GM19025 (cell line): ENCODE results near the gene TBX15.
A peak's percentile ranks its signal among the peaks of the same experiment; 100 is the strongest.

ENCODE experiments used
- ATAC-seq: cut with Tn5 transposase; IDR thresholded peaks from one replicate; pipeline ENCODE4 v1.9.1; 2021; ENCODE audit warnings: mild to moderate bottlenecking, low read depth, moderate library complexity; ENCODE audit not compliant: unreplicated experiment

The TBX15 gene

DNA sequence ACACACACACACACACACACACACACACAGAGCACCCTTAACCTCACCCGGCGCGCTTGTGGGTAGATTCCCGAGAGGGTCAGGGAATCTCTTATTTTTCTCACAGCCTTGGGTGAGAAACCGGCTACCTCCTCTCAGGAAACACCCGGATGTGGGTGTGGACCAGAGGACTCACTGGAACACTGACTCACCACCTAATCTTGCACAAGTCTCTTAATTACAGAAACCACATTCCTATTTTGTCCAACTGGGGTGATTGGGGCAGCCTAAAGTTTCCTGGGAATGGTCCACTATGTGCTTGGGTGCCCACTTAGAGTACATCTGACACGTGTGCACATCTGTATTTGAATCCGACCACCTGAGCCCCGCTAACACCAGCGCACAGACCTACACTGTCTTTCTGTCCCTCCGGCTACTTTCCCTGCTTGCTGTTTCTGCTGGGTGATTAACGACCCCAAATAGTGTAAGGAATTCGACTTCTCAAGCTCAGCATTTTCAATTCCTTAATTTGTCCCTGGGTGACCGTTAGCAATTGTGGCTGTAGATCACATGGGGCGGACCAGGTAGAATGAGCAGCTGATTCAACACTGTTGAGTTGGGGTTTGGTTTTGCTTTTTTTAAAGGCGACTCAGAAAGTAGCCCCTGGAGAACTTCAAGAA lies 14.0 kb upstream of the TBX15 start:
- no peak for ATAC-seq

DNA sequence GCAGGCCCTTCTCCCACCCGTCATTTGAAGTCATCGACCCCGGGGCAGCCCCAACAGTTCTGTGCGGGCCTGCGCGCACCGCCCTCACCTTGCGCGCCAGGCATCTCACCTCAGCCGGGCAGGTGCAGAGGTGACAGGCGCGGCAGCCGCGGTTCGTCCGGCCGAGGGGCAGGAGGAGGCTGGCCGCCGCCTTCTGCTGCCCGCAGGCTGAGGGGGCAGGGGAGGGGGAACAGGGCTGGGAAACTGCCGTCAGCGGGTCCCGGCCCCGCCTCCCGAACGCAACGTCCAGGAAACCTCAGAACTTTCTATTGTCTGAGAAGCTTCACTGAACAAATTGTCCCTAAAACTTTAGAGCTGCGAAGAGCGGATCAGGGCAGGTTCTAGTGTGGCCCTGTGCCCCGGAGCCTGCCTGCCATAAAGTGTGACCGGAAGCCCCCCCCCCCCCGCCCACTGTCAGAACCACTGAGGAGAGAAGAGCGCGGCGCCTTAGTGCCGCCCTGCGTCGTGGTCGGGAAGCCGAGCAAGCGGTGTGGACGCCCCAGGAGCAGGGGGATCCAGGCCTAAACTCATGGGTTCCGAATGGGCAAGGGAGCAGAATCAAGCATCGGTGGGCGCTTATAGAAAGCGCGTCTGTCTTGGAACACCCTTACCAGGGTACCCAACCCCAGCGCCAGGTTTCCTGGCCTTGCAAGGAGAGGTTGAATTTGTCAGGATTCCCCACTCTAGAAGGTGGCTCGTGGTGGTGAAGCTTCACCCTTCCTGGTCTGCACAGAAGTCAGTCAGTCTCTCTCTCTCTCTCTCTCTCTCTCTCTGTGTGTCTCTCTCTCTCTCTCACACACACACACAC lies 13.3 kb upstream of the TBX15 start:
- no peak for ATAC-seq

DNA sequence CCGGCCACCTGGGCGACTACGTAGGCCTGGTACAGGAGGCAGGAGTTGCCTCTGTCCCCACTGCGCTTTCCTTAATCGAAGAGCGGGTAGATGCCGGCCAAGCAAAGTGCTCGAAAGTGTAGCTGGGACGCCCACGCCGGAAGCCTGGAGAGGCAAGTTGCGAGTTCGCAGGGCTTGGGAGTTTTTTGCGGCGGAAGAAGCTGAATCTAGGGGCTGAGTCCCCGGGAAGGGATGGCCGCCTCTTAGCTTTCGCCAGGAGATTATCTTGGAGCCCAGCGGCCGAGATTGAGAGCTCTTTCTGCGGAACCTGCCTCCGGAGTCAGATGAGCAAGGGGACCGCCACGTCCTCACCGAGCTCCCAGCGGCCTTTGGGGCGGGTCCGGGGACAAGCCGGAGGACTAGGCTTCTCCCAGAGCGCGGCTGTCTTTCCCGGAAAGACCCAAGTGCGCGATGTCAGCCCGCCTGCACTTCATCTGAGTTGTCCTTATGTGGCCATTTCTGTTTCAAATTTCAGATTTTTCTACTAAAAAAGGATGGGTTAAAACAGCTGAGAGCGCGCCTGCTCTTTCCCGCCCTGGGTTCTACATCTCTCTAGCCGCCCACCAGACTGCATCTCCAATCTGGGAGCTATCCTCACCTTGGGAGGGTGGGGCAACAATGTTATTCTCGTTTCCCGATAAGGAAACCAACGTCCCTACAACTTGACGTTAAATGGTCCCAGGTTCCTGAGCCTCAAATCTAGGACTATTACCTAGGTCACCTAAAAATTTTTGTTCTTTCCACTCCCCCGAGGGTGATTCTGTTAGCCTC lies 12.4 kb upstream of the TBX15 start:
- ATAC-seq = no peak

DNA sequence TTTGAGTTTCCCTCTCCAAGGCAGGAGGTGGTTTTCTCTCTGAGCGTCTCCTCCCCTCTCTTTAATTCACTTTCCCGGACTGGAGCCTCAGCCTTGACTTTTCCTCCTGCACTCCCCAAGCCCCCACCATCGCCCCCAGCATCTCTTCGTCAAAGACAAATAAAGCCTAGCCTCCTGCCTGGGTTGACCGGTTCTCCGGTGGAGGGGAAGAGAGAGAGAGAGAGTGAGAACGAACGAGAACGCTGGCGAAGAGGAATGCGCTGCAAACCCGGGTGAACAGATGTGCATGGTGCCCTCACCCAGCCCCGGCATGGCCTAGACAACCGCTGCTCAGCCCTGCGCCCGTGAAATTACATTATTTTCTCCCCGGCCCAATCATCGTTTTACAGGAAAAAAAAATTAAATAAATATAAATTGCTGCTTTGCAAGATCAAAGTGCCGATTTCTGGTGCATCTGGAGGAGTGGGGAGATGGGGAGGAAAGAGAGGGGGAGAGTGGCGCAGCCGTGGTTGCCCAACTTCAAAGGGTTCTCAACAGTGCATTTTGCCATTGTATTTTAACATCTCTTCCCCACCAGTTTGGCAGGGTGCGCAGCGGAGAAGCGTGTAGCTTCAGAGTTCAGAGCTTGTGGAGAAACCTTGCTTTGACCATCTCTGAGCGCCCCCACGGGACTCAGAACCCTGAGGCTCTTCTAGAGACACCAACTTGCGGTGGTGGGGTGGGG lies 11.4 kb upstream of the TBX15 start:
- no peak for ATAC-seq

DNA sequence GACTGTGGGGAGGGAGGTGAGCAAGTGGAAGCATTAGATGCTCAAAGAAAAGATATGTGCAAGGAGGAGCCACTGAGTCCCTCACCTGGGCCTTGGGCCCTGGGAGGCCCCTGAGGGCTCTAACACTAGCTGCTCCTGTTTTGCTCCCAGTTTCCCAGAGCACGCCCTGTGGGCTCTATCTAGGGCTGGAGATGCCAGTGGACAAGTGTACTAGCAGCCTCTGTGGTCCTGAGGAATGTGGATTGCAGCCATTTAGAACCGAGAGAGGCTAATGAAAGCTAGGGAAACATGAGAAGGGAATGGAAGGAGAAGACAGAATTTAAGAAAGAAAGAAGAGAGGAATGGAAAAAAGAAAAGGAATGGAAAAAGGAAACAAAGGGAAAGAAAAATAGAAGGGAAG lies 10.0 kb upstream of the TBX15 start:
- no peak for ATAC-seq

DNA sequence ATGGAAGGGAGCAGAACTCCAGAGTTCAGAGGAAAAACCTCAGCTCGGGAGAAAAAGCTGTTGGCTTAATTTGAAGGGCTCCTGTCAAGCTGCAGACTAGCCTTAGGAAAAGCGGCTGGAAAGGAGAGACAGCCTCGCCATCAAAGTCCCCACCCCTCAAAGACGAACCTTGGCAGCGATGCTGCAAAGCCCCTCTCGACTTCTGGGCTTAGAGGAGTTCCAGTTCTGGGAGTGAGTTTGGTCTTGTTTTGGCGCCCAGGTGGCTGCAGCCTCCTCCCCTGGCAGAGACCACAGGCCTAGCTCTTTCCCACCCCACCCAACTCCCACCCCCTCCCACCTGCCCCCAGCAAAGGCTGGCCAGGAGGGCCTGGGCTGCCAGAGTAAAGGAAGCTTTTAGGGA lies 9.1 kb upstream of the TBX15 start:
- no peak for ATAC-seq

DNA sequence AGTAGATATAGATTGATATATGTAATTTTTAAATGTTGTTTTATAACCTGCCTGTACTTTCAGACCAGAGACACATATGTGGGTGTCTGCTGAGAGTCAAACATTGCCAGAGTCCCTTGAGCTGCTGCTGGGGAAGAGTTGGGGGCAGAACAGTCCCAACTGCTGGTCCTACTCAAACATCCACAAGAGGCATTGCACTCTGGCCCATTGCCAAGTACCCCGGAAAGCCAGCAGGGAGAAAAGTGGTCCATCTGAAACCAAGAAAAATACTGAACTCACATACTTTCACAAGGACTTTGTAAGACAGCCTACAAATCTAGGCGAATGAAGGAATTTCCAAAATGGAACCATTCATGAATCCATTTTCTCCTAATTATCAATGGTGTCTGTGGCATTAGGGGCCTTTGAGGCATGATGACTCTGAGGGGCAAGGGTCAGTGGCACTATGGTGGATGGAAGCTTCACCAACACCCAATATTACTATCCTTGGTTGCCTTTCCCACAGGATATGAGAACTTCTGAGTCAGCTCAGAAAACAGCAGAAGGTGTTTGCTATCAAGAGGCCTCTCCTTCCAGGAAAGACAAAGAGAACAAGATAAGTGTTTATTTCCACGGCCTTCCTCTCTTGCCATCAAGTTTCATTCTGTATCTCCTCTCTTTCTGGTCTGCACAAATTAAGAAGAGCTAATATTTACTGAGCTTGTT lies 7.3 kb upstream of the TBX15 start:
- ATAC-seq = no peak

DNA sequence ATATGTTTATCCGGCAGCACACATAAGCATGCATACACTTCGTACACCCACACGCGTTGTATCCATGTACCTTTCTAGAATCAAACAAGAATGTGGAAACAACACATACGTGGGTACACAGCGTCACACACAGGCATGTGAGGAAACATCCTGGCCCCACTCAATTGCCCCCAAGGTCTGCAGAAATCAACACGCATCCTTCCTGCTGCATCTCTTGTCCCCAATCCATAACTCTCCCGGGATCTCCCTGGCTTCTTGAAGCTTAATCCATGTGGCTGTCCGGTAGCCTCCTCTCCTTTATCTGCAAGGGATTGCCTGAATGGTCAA lies 5.5 kb upstream of the TBX15 start:
- ATAC-seq = no peak

DNA sequence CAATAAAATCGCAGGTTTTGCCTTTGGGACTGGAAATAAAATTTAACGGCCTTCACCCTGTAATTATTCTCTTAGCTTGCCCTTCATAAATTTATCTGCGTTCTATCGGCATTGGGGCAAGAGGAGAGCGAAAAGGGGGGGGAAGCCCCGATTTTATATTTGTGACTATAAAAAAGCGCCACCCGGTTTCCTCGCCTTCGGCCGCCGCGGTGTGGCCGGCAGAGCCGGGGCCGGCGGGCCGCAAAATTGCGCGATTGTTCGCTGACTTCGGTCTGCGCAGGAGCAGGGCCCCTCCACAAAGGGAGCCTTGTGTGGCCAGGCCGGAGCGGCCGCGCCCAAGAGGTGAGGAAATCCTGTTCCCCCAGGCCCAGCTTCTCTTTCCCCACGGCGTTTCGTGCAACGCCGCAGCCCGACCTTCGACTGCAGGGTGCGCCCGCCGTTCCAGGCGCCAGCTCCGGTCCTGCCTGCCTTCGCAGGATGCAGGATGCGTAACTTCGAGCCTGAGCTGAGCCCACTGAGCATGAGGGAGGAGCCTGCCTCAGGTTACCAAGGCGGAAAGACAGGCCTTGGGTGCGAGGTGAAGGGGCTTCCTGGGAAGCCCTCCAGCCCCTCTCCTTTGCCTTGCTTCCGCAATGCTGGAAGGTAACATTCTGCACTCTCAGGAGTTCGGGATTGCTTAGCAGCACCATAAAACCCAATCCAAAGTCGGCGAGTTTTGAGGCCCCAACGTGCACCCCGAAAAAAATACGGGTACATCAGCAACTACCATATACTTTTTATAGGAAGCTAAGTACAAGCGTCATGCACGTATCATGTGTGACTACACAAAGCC lies 4.9 kb upstream of the TBX15 start:
- no peak for ATAC-seq

DNA sequence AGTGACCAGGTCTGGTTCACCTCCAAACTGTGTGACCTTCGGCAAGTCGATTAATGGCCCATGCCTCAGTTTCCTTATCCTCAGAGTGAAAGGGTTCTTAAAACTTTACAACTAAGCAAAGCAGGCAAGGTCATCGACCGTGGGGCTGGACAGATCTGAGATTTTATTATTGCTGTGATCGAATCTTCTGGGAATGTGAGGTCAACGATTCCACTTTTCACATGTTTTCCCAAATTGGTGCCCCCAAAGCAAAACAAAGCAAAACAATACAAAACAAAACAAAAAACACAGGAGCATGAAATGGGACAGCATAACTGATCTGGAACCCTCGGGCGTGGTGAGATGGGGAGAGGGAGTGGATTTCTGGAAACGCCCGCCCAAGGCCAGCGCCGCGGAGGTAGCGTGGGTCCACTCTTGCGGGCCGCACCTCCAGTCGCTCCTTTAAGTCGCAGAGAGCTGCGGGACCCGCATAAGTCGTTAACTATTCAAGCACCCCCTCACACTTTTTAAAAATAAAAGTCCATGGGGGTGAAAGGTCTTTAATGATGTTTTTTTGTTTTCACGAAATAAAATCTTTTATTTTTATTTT lies 4.2 kb upstream of the TBX15 start:
- ATAC-seq = no peak

DNA sequence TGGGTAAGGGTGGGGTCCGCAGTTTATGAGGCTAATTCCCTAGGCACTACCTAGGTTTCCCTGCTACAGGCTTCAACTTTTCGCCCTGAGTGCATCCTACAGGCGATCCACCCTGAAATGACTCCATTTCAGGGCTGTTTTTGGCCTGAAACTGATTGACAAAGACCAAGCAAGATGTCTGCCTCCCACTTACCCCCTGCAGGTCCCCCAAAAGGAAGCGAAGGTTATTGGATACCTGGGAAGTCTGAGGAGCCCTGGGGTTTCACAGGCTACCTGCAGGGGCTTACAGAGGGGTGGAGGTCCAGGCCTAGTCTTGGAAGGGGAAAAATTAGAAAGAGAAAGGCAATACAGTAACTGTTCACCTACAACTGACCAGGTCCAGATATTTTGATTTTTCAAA lies 3.3 kb upstream of the TBX15 start:
- no peak for ATAC-seq

DNA sequence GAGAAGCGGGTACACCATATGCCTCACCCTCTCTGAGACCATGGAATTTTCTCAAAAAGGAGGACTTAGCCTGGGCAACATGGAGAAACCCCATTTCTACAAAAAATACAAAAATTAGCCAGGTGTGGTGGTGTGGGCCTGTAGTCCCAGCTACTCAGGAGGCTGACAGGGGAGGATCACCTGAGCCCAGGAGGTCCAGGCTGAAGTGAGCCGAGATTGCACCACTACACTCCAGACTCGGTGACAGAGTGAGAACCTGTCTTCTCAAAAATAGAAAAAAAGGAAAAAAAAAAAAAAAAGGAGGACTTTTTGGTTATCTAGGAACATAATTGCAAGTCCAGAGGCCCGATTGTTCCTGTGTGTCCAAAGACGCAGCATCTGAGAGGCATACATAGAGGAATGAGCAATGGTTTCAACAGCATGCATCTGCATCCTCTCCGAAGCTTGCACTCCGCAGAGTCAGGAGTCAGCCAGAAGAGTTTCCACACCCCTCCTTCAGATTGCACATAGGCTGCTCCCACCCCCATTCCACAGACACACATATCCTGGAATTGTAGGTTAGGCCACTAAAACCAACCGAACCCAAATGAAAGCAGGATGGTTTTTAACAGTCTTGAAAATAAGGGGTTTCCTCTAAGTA lies 2.5 kb upstream of the TBX15 start:
- no peak for ATAC-seq

DNA sequence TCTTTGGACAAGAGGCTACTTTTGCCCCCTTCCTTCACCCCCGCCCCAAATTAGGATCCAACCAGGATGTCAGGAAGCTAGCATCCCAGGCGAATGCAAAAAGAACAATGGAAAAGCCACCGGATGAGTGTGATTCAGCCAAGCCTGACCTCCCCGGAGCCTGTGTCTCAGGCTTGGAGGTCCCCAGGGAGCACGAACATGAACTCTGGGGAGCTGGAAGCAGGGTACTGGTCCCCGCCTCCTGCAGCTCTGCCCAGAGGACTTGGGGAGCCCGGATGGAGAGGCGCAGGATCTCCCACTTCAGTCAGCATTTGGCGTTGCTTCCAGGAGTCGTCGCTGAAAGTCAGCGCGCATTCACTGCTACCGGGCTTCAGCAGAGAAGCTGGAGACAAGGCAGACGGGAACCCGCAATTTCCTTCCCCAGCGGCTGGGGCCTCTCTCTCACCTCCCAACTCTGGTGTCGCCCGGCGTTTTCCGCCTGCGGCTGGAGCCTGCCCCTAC lies 1.8 kb upstream of the TBX15 start:
- ATAC-seq = no peak

DNA sequence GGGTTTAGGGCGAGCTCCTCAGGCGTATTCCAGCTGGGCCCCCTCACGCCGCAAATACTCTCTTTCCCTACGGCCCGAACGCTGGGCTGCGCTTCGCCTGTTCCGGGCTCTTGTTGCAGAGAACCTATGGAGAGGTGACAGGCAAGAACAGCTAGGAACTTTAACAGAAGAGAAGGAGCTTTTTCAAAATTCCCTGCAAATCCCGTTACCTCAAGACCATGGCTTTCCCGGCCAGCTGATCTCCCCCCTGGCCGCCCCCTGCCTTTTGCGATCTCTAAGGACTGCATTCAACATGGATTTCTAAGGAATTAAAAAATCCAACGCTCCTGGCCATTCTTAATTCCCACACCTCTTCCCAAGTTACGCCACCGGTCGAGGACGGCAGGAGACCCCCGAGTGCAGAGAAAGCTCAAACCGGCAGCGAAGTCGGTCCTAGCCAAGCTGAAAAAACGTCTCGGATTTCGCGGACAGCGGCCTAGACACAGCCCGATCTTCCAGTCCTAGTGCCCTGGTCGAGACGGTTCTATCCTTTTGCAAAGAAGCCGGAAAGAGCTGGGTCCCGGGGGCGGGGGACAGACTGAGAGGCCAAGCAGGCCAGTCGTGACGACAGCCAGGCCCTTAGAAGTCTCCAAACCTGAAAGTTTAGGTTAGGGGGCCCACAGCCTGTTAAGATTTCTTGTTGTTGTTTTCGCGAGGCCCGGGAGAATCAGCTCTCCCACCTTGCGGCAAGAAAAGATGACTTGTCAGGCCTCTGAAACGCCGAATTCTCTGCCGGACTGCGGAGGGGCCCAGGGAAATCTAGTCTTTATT lies 1.1 kb upstream of the TBX15 start:
- ATAC-seq = no peak

DNA sequence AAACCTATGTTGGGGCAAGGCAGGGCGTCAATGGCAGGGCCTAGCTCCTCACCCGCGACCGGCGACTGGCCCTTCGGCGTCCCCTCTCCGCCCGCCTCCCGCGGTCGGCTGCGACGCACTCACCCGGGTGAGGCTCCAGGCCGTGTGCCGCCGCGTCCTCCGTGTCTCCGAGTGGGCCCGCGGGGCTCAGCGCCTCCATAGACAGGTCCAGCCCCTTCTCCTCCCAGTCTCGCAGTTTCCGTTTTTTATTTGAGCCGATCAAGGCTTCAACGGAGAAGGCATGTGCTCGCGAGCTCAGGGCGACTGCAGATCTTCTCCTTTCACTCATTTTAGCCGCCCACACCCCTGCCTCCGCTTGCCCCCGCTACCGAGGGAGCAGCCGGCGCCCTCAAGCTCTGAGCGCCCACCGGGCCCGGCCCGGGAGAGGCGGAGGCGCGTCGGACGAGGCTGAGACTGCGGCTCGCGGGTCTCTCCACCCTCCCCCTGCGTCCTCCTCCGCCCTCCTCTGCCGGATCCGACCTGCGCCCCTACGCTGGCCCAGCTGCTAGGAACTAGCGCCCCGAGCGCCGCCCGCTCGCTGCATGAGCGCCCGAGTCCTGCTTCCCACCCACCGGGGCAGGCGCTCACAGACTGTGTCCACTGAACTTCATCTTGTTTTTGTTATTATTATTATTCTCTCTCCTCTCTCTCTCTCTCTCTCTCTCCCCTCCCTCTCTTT lies 516 bp downstream of the TBX15 start:
- ATAC-seq = peak; percentile 45

DNA sequence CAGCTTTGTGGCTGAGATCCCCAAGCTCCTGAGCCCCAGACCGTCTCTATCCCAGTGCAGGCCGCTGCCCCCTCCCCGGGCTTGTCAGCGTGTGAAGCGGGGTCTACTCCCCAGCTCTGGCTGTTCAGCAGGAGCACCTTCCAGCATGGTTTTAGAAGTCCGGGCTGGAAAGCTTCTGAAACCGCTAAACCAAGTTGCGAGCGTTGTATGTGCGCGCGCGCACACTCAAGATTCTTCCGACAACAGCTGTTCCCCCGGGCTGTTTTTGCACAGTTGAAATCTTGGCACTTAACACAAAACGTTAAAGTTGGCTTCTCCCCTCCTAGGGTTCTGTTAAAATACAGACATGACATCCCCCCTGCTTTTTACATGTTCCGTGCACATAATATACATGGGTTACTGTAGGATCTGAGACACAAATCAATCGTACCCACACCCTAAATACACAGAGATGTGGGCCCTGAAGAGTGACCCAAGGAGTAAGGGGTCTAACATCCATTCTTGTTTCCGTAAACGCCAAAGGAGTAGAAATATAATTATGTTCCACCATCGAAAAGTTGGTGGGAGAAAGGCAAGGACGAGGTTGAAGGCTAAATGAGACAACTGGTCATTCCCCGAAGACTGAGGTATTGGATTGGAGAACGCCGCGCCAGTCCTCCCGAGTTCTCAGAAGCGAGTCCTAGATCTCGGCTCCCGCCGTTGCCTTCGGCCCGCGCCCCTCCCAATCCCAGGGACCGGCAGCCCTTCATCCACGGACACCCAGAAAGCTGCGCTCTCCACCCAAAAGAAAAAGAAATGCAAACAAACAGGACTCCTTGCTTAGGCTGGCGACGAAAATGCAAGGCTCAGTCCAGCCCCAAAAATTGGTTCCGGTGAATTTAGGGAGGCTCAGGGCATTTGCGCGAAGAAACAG lies 1.3 kb downstream of the TBX15 start:
- no peak for ATAC-seq
